Right lobe of liver (tissue), 4 donors: Measurements from ENCODE around the gene INPP5A.

Source experiments
- POLR2A ChIP-seq: fragments of 450-650 bp; IDR thresholded peaks from one replicate; pipeline ENCODE4 v1.6.1; 2017; ENCODE audit warnings: antibody characterized with exemption, mild to moderate bottlenecking
- TF ChIP-seq, protein P1 (sequence below), 4 donors: fragments of 200-600 bp in 3 of 4; fragments of 450-650 bp in 1 of 4; IDR thresholded peaks; one replicate each; pipeline versions ENCODE4 v1.5.1 to v1.8.0; 2016 to 2022; ENCODE audit warnings: antibody characterized with exemption in 4 of 4, mild to moderate bottlenecking in 2 of 4
- donor health status: DM: no; HTN: no; CAD: no.
- donor health status: DM: no; HTN: no; CAD: no.
- donor health status: DM: no; HTN: yes; CAD: no.

- TF ChIP-seq, protein P1, sequence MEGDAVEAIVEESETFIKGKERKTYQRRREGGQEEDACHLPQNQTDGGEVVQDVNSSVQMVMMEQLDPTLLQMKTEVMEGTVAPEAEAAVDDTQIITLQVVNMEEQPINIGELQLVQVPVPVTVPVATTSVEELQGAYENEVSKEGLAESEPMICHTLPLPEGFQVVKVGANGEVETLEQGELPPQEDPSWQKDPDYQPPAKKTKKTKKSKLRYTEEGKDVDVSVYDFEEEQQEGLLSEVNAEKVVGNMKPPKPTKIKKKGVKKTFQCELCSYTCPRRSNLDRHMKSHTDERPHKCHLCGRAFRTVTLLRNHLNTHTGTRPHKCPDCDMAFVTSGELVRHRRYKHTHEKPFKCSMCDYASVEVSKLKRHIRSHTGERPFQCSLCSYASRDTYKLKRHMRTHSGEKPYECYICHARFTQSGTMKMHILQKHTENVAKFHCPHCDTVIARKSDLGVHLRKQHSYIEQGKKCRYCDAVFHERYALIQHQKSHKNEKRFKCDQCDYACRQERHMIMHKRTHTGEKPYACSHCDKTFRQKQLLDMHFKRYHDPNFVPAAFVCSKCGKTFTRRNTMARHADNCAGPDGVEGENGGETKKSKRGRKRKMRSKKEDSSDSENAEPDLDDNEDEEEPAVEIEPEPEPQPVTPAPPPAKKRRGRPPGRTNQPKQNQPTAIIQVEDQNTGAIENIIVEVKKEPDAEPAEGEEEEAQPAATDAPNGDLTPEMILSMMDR (IDR thresholded peaks at IDR 0.05) = no peak
- no peak for TF ChIP-seq POLR2A
Observed at GRCh38 chr10:132745511-132745910, 207.9 kb downstream of the INPP5A start.
